ENCODE data around the gene ZDHHC14.

The ZDHHC14 gene

GRCh38 chr6:157511682-157512381, 130.8 kb downstream of the ZDHHC14 start:
- no peak for TF ChIP-seq CTCF (IDR thresholded peaks at IDR 0.05; ENCODE audit: poor library complexity, severe bottlenecking)
- Histone ChIP-seq H3K27me3 (ENCODE audit: insufficient read depth, poor library complexity, severe bottlenecking) (no peaks in the 10 kb centered on the region), H3K9me3 (ENCODE audit: severe bottlenecking) (no peaks in the 10 kb centered on the region), H3K27ac (ENCODE audit: poor library complexity, severe bottlenecking) (no peak overlapping the region), H3K4me3 (ENCODE audit: severe bottlenecking) (no peak overlapping the region), H3K36me3 (ENCODE audit: low read depth) (no peaks in the 10 kb centered on the region), H3K4me1 (ENCODE audit: insufficient read depth, poor library complexity, severe bottlenecking) (no peaks in the 10 kb centered on the region)
- no peak for ATAC-seq (ENCODE audit: low read depth)
- DNase-seq (ENCODE audit: low spot score): no peak

GRCh38 chr6:157512382-157512682, 131.3 kb downstream of the ZDHHC14 start:
- DNase-seq (ENCODE audit: low spot score) (no peak), ATAC-seq (ENCODE audit: low read depth) (no peak)
- Histone ChIP-seq H3K4me3 (ENCODE audit: severe bottlenecking) (no peak overlapping the region), H3K9me3 (ENCODE audit: severe bottlenecking) (no peaks in the 10 kb centered on the region), H3K27ac (ENCODE audit: poor library complexity, severe bottlenecking) (no peak overlapping the region), H3K27me3 (ENCODE audit: insufficient read depth, poor library complexity, severe bottlenecking) (no peaks in the 10 kb centered on the region), H3K36me3 (ENCODE audit: low read depth) (no peaks in the 10 kb centered on the region), H3K4me1 (ENCODE audit: insufficient read depth, poor library complexity, severe bottlenecking) (no peaks in the 10 kb centered on the region)
- TF ChIP-seq CTCF (IDR thresholded peaks at IDR 0.05; ENCODE audit: poor library complexity, severe bottlenecking): no peak

- DNase-seq (ENCODE audit: low spot score): no peak
These were observed 132.1 kb downstream of the ZDHHC14 start for GRCh38 chr6:157513004-157513603.

GRCh38 chr6:157513619-157514485, 132.9 kb downstream of the ZDHHC14 start:
- DNase-seq (ENCODE audit: low spot score): no peak
- Histone ChIP-seq H3K4me1 (ENCODE audit: insufficient read depth, poor library complexity, severe bottlenecking) (no peaks in the 10 kb centered on the region), H3K27ac (ENCODE audit: poor library complexity, severe bottlenecking) (no peak overlapping the region), H3K9me3 (ENCODE audit: severe bottlenecking) (no peaks in the 10 kb centered on the region), H3K36me3 (ENCODE audit: low read depth) (no peaks in the 10 kb centered on the region), H3K4me3 (ENCODE audit: severe bottlenecking) (no peak overlapping the region), H3K27me3 (ENCODE audit: insufficient read depth, poor library complexity, severe bottlenecking) (no peaks in the 10 kb centered on the region)
- ATAC-seq (ENCODE audit: low read depth): no peak
- no peak for TF ChIP-seq CTCF (IDR thresholded peaks at IDR 0.05; ENCODE audit: poor library complexity, severe bottlenecking)

More at GRCh38 chr6:157513004-157513603, 132.1 kb downstream of the ZDHHC14 start:
- H3K4me3 ChIP-seq (ENCODE audit: severe bottlenecking): no peak overlapping the region
- ATAC-seq (ENCODE audit: low read depth): no peak
- no peaks in the 10 kb centered on the region for H3K4me1 ChIP-seq (ENCODE audit: insufficient read depth, poor library complexity, severe bottlenecking)
- H3K27me3 ChIP-seq (ENCODE audit: insufficient read depth, poor library complexity, severe bottlenecking): no peaks in the 10 kb centered on the region
- TF ChIP-seq CTCF (IDR thresholded peaks at IDR 0.05; ENCODE audit: poor library complexity, severe bottlenecking): no peak
- no peak overlapping the region for H3K27ac ChIP-seq (ENCODE audit: poor library complexity, severe bottlenecking)
- H3K36me3 ChIP-seq (ENCODE audit: low read depth): no peaks in the 10 kb centered on the region
- no peaks in the 10 kb centered on the region for H3K9me3 ChIP-seq (ENCODE audit: severe bottlenecking)
